Fibroblast of lung (primary cell): ENCODE results near the gene ANKRD44.

Experiments
- CTCF ChIP-seq, 2 donors: IDR thresholded peaks in 1 of 2; conservative IDR thresholded peaks in 1 of 2; 1 replicate in 1 of 2; 2 replicates in 1 of 2; pipeline ENCODE4 v1.5.1; 2011 to 2012; ENCODE audit warnings: low read length in 2 of 2, control low read depth in 1 of 2, inconsistent platforms in 1 of 2, low read depth in 1 of 2, mild to moderate bottlenecking in 1 of 2
- EZH2 ChIP-seq: IDR thresholded peaks from 2 replicates; pipeline ENCODE4 v1.5.1; 2012; ENCODE audit warnings: low read length, control low read depth, mild to moderate bottlenecking; ENCODE audit errors: missing control alignments

- TF ChIP-seq EZH2 (no peak), CTCF (conservative IDR thresholded peaks at IDR 0.05 in 1 of 2, IDR thresholded peaks at IDR 0.05 in 1 of 2; ENCODE audit: low read depth in 1 of 2, low read length in 2 of 2) (no peak)
These were observed 31.5 kb downstream of the ANKRD44 start for GRCh38 chr2:197278799-197279763.
